Common myeloid progenitor, CD34-positive (primary cell): ENCODE data around the gene ACTR10.

Experiments used
- CTCF ChIA-PET: fragments of 350-600 bp; sonication (Branson Sonifier 250); formaldehyde crosslinking; loops from one replicate; lab custom pipeline; 2021; ENCODE audit warnings: antibody characterized with exemption; lab: Charles Lee
- POLR2A ChIA-PET: fragments of 350-600 bp; sonication (Branson Sonifier 250); formaldehyde crosslinking; loops from one replicate; lab custom pipeline; 2021; ENCODE audit warnings: antibody characterized with exemption; lab: Charles Lee
- DNase-seq, 3 donors: peaks; one replicate each; pipeline versions ENCODE4 v3.0.0 to v3.0.0-alpha.2; 2013
- H3K27ac ChIP-seq, 2 experiments: 1 replicate in 1 of 2; 2 replicates in 1 of 2; pipeline ENCODE4 v1.7.0; 2013; ENCODE audit warnings: inconsistent platforms in 2 of 2, low read length in 2 of 2, mild to moderate bottlenecking in 2 of 2, low read depth in 1 of 2, moderate library complexity in 1 of 2; ENCODE audit not compliant: severe bottlenecking in 2 of 2, insufficient read depth in 1 of 2, poor library complexity in 1 of 2
- H3K27me3 ChIP-seq, 5 experiments: replicated peaks in 2 of 5; 1 replicate in 3 of 5; 2 replicates in 2 of 5; pipeline versions ENCODE4 v1.6.1 to v1.7.0; 2013; ENCODE audit warnings: low read length in 4 of 5, mild to moderate bottlenecking in 2 of 5, moderate library complexity in 2 of 5, inconsistent platforms in 1 of 5; ENCODE audit not compliant: insufficient read depth in 5 of 5, control insufficient read depth in 4 of 5
- H3K36me3 ChIP-seq, 4 experiments: 1 replicate in 2 of 4; 2 replicates in 2 of 4; pipeline versions ENCODE4 v1.6.1 to v1.7.0; 2013; ENCODE audit warnings: low read length in 3 of 4, control low read depth in 1 of 4, mild to moderate bottlenecking in 1 of 4; ENCODE audit not compliant: control insufficient read depth in 4 of 4, insufficient read depth in 4 of 4
- H3K4me1 ChIP-seq, 4 experiments: 1 replicate in 3 of 4; 2 replicates in 1 of 4; pipeline versions ENCODE4 v1.6.1 to v1.7.1; 2013; ENCODE audit warnings: low read length in 3 of 4, mild to moderate bottlenecking in 3 of 4, control low read depth in 1 of 4, inconsistent platforms in 1 of 4, moderate library complexity in 1 of 4; ENCODE audit not compliant: control insufficient read depth in 4 of 4, insufficient read depth in 4 of 4; ENCODE audit errors: control extremely low read depth in 1 of 4
- H3K4me3 ChIP-seq, 7 experiments: 1 replicate in 4 of 7; 2 replicates in 3 of 7; pipeline versions ENCODE4 v1.5.1 to v1.7.0; 2013; ENCODE audit warnings: mild to moderate bottlenecking in 7 of 7, low read length in 6 of 7, moderate library complexity in 6 of 7, inconsistent platforms in 2 of 7, low read depth in 2 of 7, control low read depth in 1 of 7; ENCODE audit not compliant: insufficient read depth in 4 of 7, control insufficient read depth in 1 of 7; ENCODE audit errors: extremely low read depth in 1 of 7
- H3K9me3 ChIP-seq, 5 experiments: 1 replicate in 4 of 5; 2 replicates in 1 of 5; pipeline versions ENCODE4 v1.6.1 to v1.7.1; 2013; ENCODE audit warnings: low read length in 4 of 5, mild to moderate bottlenecking in 2 of 5, inconsistent platforms in 1 of 5, low read depth in 1 of 5, moderate library complexity in 1 of 5; ENCODE audit not compliant: control insufficient read depth in 4 of 5, insufficient read depth in 2 of 5; ENCODE audit errors: control extremely low read depth in 1 of 5
- WGBS: methylation state at CpG from one replicate; pipeline ENCODE4 v1.1.5; 2013; ENCODE audit not compliant: insufficient coverage; 5-methylcytosine and 5-hydroxymethylcytosine counted together

ACTR10 gene

GRCh38 chr14:58191763-58192601 lies 8.0 kb upstream of the ACTR10 start:
- Histone ChIP-seq H3K27ac (no peak overlapping the region), H3K36me3 (no peaks in the 10 kb centered on the region), H3K9me3 (no peaks in the 10 kb centered on the region), H3K27me3 (no peaks in the 10 kb centered on the region), H3K4me3 (no peak overlapping the region), H3K4me1 (no peaks in the 10 kb centered on the region)
- ChIA-PET POLR2A (interaction anchor here (0.9 kb wide), 1 partner anchor 8 kb away, joined by 3 read pairs; the partner anchor contains the start of gene ACTR10), CTCF (interaction anchor here (1.3 to 1.6 kb wide), 2 partner anchors 24 to 27 kb away, joined by 4 to 5 read pairs; no protein-coding TSS in a partner anchor)
- DNase-seq: no peak
- 84% methylated on average over 3 of the region's 3 CpGs for WGBS

GRCh38 chr14:58193542-58193941 lies 6.4 kb upstream of the ACTR10 start:
- ChIA-PET CTCF (no interaction called here), POLR2A (no interaction called here)
- H3K27me3 ChIP-seq: peaks cover 0 to 2% (median 0%) of the 10 kb centered on the region in 5 experiments
- no peak overlapping the region for H3K4me3 ChIP-seq
- no peaks in the 10 kb centered on the region for H3K4me1 ChIP-seq
- no CpG with 5 or more reads among the region's 2 CpGs for WGBS
- H3K36me3 ChIP-seq: no peaks in the 10 kb centered on the region
- no peaks in the 10 kb centered on the region for H3K9me3 ChIP-seq
- no peak for DNase-seq
- no peak overlapping the region for H3K27ac ChIP-seq

- no peaks in the 10 kb centered on the region for H3K9me3 ChIP-seq
- no peak for DNase-seq
- no peak overlapping the region for H3K27ac ChIP-seq
- ChIA-PET POLR2A (no interaction called here), CTCF (interaction anchor here (0.7 kb wide), 1 partner anchor 43 kb away, joined by 4 read pairs; no protein-coding TSS in a partner anchor)
- peaks cover 0 to 2% (median 0%) of the 10 kb centered on the region in 5 experiments for H3K27me3 ChIP-seq
- no peaks in the 10 kb centered on the region for H3K36me3 ChIP-seq
- H3K4me3 ChIP-seq: no peak overlapping the region
- no CpG with 5 or more reads among the region's 1 CpG for WGBS
- peaks cover 4 to 16% (median 14%) of the 10 kb centered on the region in 4 experiments for H3K4me1 ChIP-seq
Measured at GRCh38 chr14:58196198-58196597, 3.8 kb upstream of the ACTR10 start.

- CTCF ChIA-PET: no interaction called here
- Histone ChIP-seq H3K4me3 (no peak overlapping the region), H3K27ac (no peak overlapping the region), H3K4me1 (peaks cover 4 to 21% (median 18%) of the 10 kb centered on the region in 4 experiments), H3K27me3 (peaks cover 0 to 2% (median 0%) of the 10 kb centered on the region in 5 experiments), H3K36me3 (no peaks in the 10 kb centered on the region), H3K9me3 (no peaks in the 10 kb centered on the region)
- no CpG with 5 or more reads among the region's 5 CpGs for WGBS
- DNase-seq: no peak
- POLR2A ChIA-PET: no interaction called here
Measured at GRCh38 chr14:58198086-58198485, 1.9 kb upstream of the ACTR10 start.

- Histone ChIP-seq H3K9me3 (no peaks in the 10 kb centered on the region), H3K36me3 (peaks cover 0 to 5% (median 4%) of the 10 kb centered on the region in 4 experiments), H3K27me3 (peaks cover 0 to 2% (median 0%) of the 10 kb centered on the region in 5 experiments), H3K27ac (peak overlapping the region; percentile 90 to 94), H3K4me3 (peak overlapping the region; percentile 86 to 99 (median 93)), H3K4me1 (peaks cover 4 to 21% (median 18%) of the 10 kb centered on the region in 4 experiments)
- no peak for DNase-seq
- POLR2A ChIA-PET: interaction anchor here (0.7 to 1.0 kb wide), 3 partner anchors 9 to 97 kb away, joined by 3 read pairs; no protein-coding TSS in a partner anchor
- WGBS: 0% methylated on average over 7 of the region's 11 CpGs
- CTCF ChIA-PET: no interaction called here
Measured at GRCh38 chr14:58200480-58200841, 512 bp downstream of the ACTR10 start.

GRCh38 chr14:58200846-58201245 lies 897 bp downstream of the ACTR10 start:
- no CpG with 5 or more reads among the region's 2 CpGs for whole genome bisulfite sequencing
- Histone ChIP-seq H3K27ac (peak overlapping the region; percentile 90 to 94), H3K36me3 (peaks cover 0 to 5% (median 4%) of the 10 kb centered on the region in 4 experiments), H3K4me3 (peak overlapping the region in 6 of 7 experiments; percentile 86 to 99 (median 92)), H3K9me3 (no peaks in the 10 kb centered on the region), H3K27me3 (peaks cover 0 to 2% (median 0%) of the 10 kb centered on the region in 5 experiments), H3K4me1 (peaks cover 4 to 21% (median 18%) of the 10 kb centered on the region in 4 experiments)
- DNase-seq: peak in 2 of 3 donors; percentile 46 to 53
- ChIA-PET POLR2A (interaction anchor here (0.7 to 1.0 kb wide), 3 partner anchors 9 to 97 kb away, joined by 3 read pairs; no protein-coding TSS in a partner anchor), CTCF (no interaction called here)

GRCh38 chr14:58213176-58213575 lies 13.2 kb downstream of the ACTR10 start:
- POLR2A ChIA-PET: no interaction called here
- Histone ChIP-seq H3K36me3 (peaks cover 7 to 43% (median 18%) of the 10 kb centered on the region in 4 experiments), H3K27ac (no peak overlapping the region), H3K9me3 (no peaks in the 10 kb centered on the region), H3K27me3 (no peaks in the 10 kb centered on the region), H3K4me1 (no peaks in the 10 kb centered on the region), H3K4me3 (no peak overlapping the region)
- peak in 1 of 3 donors; percentile 13 for DNase-seq
- CTCF ChIA-PET: interaction anchor here (1.6 kb wide), 1 partner anchor 9 kb away, joined by 4 read pairs; no protein-coding TSS in a partner anchor
